ENCODE measurements around the gene SCLY. TPM values are rescaled to one million over a fixed set of nuclear protein-coding genes. Genes with fewer than 3 reads are reported as not detected.

The SCLY gene
- total RNA-seq, 1 experiment from 2014 or later, result 28.7 TPM

- Histone ChIP-seq H3K9me2 (ENCODE audit: insufficient read depth) (no peaks in the 10 kb centered on the region), H3K36me3 (ENCODE audit: control insufficient read depth in 1 of 2, insufficient read depth in 2 of 2, low read length in 2 of 2) (no peaks in the 10 kb centered on the region), H3K4me1 (ENCODE audit: control insufficient read depth in 1 of 2, insufficient read depth in 2 of 2, low read length in 2 of 2) (no peaks in the 10 kb centered on the region), H3K27me3 (ENCODE audit: insufficient read depth, low read length) (no peaks in the 10 kb centered on the region; the same call in 1 of the 2 replicates), H3K27ac (ENCODE audit: low read depth, low read length) (no peak overlapping the region), H3K79me2 (ENCODE audit: insufficient read depth, low read length) (no peaks in the 10 kb centered on the region), H4K20me1 (ENCODE audit: insufficient read depth) (no peaks in the 10 kb centered on the region), H2AFZ (ENCODE audit: low read depth, low read length, poor library complexity, severe bottlenecking) (no peak overlapping the region), H3K4me3 (replicated peaks in 1 of 2; ENCODE audit: low read depth in 1 of 2, low read length in 2 of 2) (no peak overlapping the region), H3K9me3 (ENCODE audit: control insufficient read depth in 1 of 2, insufficient read depth in 1 of 2, low read depth in 1 of 2, low read length in 2 of 2) (peaks cover 0 to 10% of the 10 kb centered on the region in 2 experiments; a peak in 1 of 4 replicates), H3K9ac (ENCODE audit: low read length) (no peak overlapping the region), H3K4me2 (ENCODE audit: low read length) (no peak overlapping the region)
- no TSS peak for BruUV-seq (replicated peaks)
- ATAC-seq (no peak), DNase-seq (ENCODE audit: low read depth, low spot score) (no peak)
- ChIA-PET POLR2A (no interaction called here), CTCF (no interaction called here), RAD21 (ENCODE audit: low non-redundant PET in 1 of 2, low total read pairs in 2 of 2, uncharacterized antibody in 2 of 2, unreplicated experiment in 2 of 2) (no interaction called here)
- intact Hi-C loops (cut with micrococcal nuclease), result no loop called here
- no peak for TF ChIP-seq POLR2AphosphoS5 (IDR thresholded peaks at IDR 0.05; ENCODE audit: low read depth, low read length)
- no peak for TF ChIP-seq EZH2phosphoT487 (IDR thresholded peaks at IDR 0.05; ENCODE audit: borderline replicate concordance)
- TF ChIP-seq MAX (IDR thresholded peaks at IDR 0.05), result no peak
Observed at GRCh38 chr2:238124488-238125126, 63.8 kb downstream of the SCLY start.

DNA sequence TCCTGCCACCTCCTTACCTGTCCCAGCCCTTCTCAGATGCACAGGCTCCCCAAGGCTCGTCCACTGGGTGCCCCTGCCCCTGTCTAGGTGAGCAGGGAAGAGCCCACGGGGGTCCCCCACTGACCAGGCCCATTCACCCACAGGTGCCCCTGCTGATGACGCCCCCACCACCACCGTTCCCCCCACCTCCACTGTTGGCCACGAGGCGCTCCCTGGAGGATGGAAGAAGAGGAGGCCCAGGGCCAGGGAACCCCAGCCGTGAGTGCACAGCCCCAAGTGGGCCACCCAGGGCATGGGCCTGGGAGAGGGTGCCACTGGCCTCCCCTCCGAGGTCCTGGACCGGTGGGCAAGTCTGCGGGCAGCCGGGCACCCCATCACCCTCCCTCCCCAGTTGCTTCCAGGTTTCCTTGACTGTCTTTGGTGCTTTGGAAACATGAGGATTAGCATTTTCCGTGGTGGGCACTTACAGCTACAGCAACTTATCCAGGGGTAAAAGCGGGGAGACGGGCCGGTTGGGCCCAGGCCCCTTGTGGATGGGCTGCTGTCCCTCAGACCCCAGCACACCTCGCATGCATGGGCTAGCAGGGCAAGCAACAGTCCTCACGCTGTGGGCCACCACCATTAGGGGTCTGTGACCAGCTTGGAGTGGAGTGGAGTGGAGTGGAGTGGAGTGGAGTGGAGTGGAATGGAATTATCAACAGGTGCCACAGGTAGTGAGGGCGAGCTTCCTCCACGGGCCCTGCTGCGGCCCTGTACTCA, 64.5 kb downstream of the SCLY start:
- ATAC-seq (no peak), DNase-seq (ENCODE audit: low read depth, low spot score) (no peak)
- no peak overlapping the region for H3K9ac ChIP-seq (ENCODE audit: low read length)
- H3K27me3 ChIP-seq (ENCODE audit: insufficient read depth, low read length), result no peaks in the 10 kb centered on the region
- BruUV-seq (replicated peaks), result no TSS peak
- H3K36me3 ChIP-seq (ENCODE audit: control insufficient read depth in 1 of 2, insufficient read depth in 2 of 2, low read length in 2 of 2), result no peaks in the 10 kb centered on the region
- POLR2A ChIA-PET, result no interaction called here
- intact Hi-C loops (cut with micrococcal nuclease), result no loop called here
- H3K4me2 ChIP-seq (ENCODE audit: low read length), result no peak overlapping the region
- no peaks in the 10 kb centered on the region for H3K79me2 ChIP-seq (ENCODE audit: insufficient read depth, low read length)
- H3K9me3 ChIP-seq (ENCODE audit: control insufficient read depth in 1 of 2, insufficient read depth in 1 of 2, low read depth in 1 of 2, low read length in 2 of 2), result peaks cover 0 to 10% of the 10 kb centered on the region in 2 experiments; a peak in 1 of 4 replicates
- no peak overlapping the region for H3K4me3 ChIP-seq (replicated peaks in 1 of 2; ENCODE audit: low read depth in 1 of 2, low read length in 2 of 2)
- no peaks in the 10 kb centered on the region for H3K4me1 ChIP-seq (ENCODE audit: control insufficient read depth in 1 of 2, insufficient read depth in 2 of 2, low read length in 2 of 2)
- TF ChIP-seq ELF1 (IDR thresholded peaks at IDR 0.05; ENCODE audit: borderline replicate concordance, low read depth) (no peak), ZFX (IDR thresholded peaks at IDR 0.05) (no peak), SIN3A (IDR thresholded peaks at IDR 0.05; ENCODE audit: low read depth) (no peak), FOSL1 (IDR thresholded peaks at IDR 0.05; ENCODE audit: low read depth) (no peak)
- TF ChIP-seq, protein P1, sequence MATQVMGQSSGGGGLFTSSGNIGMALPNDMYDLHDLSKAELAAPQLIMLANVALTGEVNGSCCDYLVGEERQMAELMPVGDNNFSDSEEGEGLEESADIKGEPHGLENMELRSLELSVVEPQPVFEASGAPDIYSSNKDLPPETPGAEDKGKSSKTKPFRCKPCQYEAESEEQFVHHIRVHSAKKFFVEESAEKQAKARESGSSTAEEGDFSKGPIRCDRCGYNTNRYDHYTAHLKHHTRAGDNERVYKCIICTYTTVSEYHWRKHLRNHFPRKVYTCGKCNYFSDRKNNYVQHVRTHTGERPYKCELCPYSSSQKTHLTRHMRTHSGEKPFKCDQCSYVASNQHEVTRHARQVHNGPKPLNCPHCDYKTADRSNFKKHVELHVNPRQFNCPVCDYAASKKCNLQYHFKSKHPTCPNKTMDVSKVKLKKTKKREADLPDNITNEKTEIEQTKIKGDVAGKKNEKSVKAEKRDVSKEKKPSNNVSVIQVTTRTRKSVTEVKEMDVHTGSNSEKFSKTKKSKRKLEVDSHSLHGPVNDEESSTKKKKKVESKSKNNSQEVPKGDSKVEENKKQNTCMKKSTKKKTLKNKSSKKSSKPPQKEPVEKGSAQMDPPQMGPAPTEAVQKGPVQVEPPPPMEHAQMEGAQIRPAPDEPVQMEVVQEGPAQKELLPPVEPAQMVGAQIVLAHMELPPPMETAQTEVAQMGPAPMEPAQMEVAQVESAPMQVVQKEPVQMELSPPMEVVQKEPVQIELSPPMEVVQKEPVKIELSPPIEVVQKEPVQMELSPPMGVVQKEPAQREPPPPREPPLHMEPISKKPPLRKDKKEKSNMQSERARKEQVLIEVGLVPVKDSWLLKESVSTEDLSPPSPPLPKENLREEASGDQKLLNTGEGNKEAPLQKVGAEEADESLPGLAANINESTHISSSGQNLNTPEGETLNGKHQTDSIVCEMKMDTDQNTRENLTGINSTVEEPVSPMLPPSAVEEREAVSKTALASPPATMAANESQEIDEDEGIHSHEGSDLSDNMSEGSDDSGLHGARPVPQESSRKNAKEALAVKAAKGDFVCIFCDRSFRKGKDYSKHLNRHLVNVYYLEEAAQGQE (IDR thresholded peaks at IDR 0.05; ENCODE audit: low read depth), result no peak
- H3K9me2 ChIP-seq (ENCODE audit: insufficient read depth), result no peaks in the 10 kb centered on the region
- H4K20me1 ChIP-seq (ENCODE audit: insufficient read depth), result no peaks in the 10 kb centered on the region
- CTCF ChIA-PET, result no interaction called here
- no peak overlapping the region for H2AFZ ChIP-seq (ENCODE audit: low read depth, low read length, poor library complexity, severe bottlenecking)
- H3K27ac ChIP-seq (ENCODE audit: low read depth, low read length), result no peak overlapping the region
- RAD21 ChIA-PET (ENCODE audit: low non-redundant PET in 1 of 2, low total read pairs in 2 of 2, uncharacterized antibody in 2 of 2, unreplicated experiment in 2 of 2), result no interaction called here
